ENCODE measurements around the gene SAXO1. TPM values are rescaled to one million over a fixed set of nuclear protein-coding genes. Genes with fewer than 3 reads are reported as not detected.

SAXO1 gene
- total and polyA plus RNA-seq, 4 donors = under 0.01 to 0.05 (median 0.01) TPM; not detected in 1

- TF ChIP-seq REST (IDR thresholded peaks at IDR 0.05) = no peak
- no peak for TF ChIP-seq GABPA (IDR thresholded peaks at IDR 0.05 in 1 of 2, conservative IDR thresholded peaks at IDR 0.05 in 1 of 2)
- TF ChIP-seq RAD21 (IDR thresholded peaks at IDR 0.05) = no peak
- TF ChIP-seq HNF4A (conservative IDR thresholded peaks at IDR 0.05) = no peak
- TF ChIP-seq YY1 (IDR thresholded peaks at IDR 0.05) = no peak
Measured at GRCh38 chr9:19057033-19057432, 24.0 kb upstream of the SAXO1 start (continued).

- Histone ChIP-seq H3K27me3 (ENCODE audit: control insufficient read depth in 4 of 4, insufficient read depth in 4 of 4, low read length in 3 of 4) (no peaks in the 10 kb centered on the region), H3K9ac (ENCODE audit: low read depth in 1 of 2, low read length in 2 of 2) (peak overlapping the region; percentile 46 to 87), H3K4me3 (ENCODE audit: low read depth in 1 of 3, low read length in 3 of 3) (peak overlapping the region; percentile 76 to 88 (median 78)), H3K9me3 (ENCODE audit: control insufficient read depth in 4 of 4, low read length in 3 of 4) (no peaks in the 10 kb centered on the region), H3K36me3 (ENCODE audit: control insufficient read depth in 4 of 4, insufficient read depth in 3 of 4, low read depth in 1 of 4, low read length in 3 of 4) (peaks cover 0 to 3% (median under 1%) of the 10 kb centered on the region in 4 donors), H3K27ac (ENCODE audit: low read depth in 1 of 2, low read length in 2 of 2) (peak overlapping the region in 1 of 2 donors; percentile 86), H3K4me1 (ENCODE audit: control insufficient read depth in 4 of 4, insufficient read depth in 4 of 4, low read length in 3 of 4) (peaks cover 0 to 31% (median 21%) of the 10 kb centered on the region in 4 donors)
- no peak for TF ChIP-seq MAX (IDR thresholded peaks at IDR 0.05)
- peak; percentile 8 for TF ChIP-seq FOXA2 (IDR thresholded peaks at IDR 0.05)
- no peak for TF ChIP-seq RAD21 (IDR thresholded peaks at IDR 0.05)
- 65% methylated on average over 12 of the region's 12 CpGs for WGBS
- DNase-seq (ENCODE audit: low spot score) = no peak
Measured at GRCh38 chr9:19050637-19051591, 17.9 kb upstream of the SAXO1 start.

- peak overlapping the region; percentile 86 to 95 for H3K27ac ChIP-seq (ENCODE audit: low read depth in 1 of 2, low read length in 2 of 2)
- H3K9me3 ChIP-seq (ENCODE audit: control insufficient read depth in 4 of 4, low read length in 3 of 4) = no peaks in the 10 kb centered on the region
- peak overlapping the region; percentile 46 to 87 for H3K9ac ChIP-seq (ENCODE audit: low read depth in 1 of 2, low read length in 2 of 2)
- H3K4me3 ChIP-seq (ENCODE audit: low read depth in 1 of 3, low read length in 3 of 3) = peak overlapping the region; percentile 76 to 88 (median 78)
- TF ChIP-seq NR2F2 (IDR thresholded peaks at IDR 0.05) = no peak
- TF ChIP-seq RXRA (IDR thresholded peaks at IDR 0.05) = no peak
- TF ChIP-seq REST (IDR thresholded peaks at IDR 0.05) = peak; percentile 40
- no peak for TF ChIP-seq MAX (IDR thresholded peaks at IDR 0.05)
- no peaks in the 10 kb centered on the region for H3K36me3 ChIP-seq (ENCODE audit: control insufficient read depth in 4 of 4, insufficient read depth in 3 of 4, low read depth in 1 of 4, low read length in 3 of 4)
- 6% methylated on average over 33 of the region's 33 CpGs for WGBS
- H3K4me1 ChIP-seq (ENCODE audit: control insufficient read depth in 4 of 4, insufficient read depth in 4 of 4, low read length in 3 of 4) = peaks cover 0 to 31% (median 21%) of the 10 kb centered on the region in 4 donors
- no peak for DNase-seq (ENCODE audit: low spot score)
- no peaks in the 10 kb centered on the region for H3K27me3 ChIP-seq (ENCODE audit: control insufficient read depth in 4 of 4, insufficient read depth in 4 of 4, low read length in 3 of 4)
Measured at GRCh38 chr9:19049917-19050636, 17.1 kb upstream of the SAXO1 start.
